Activated CD8-positive, alpha-beta T cell treated with anti-CD3 and anti-CD28 coated beads for 36 hours (primary cell): ENCODE data around the gene LCN1. TPM values are rescaled to one million over a fixed set of nuclear protein-coding genes. Genes with fewer than 3 reads are reported as not detected.

Experiments
- ATAC-seq: fragments of 200-7000 bp; cut with Tn5 transposase; one replicate; pipeline ENCODE4 v1.10.0; 2021; ENCODE audit warnings: mild to moderate bottlenecking, moderate library complexity
- CTCF ChIA-PET: fragments of 350-600 bp; sonication (Branson Sonifier 250); formaldehyde crosslinking; loops from one replicate; lab custom pipeline; 2021; ENCODE audit warnings: antibody characterized with exemption; lab: Charles Lee
- POLR2A ChIA-PET: fragments of 350-600 bp; sonication (Branson Sonifier 250); formaldehyde crosslinking; loops from one replicate; lab custom pipeline; 2021; ENCODE audit warnings: antibody characterized with exemption; lab: Charles Lee
- DNase-seq: peaks from one replicate; pipeline ENCODE4 v3.0.0-alpha.2; 2020
- H3K27ac Mint-ChIP-seq: one replicate; pipeline ENCODE4 v1.8.0; 2021; ENCODE audit warnings: mild to moderate bottlenecking, mixed read lengths
- H3K27me3 Mint-ChIP-seq: one replicate; pipeline ENCODE4 v1.8.0; 2021; ENCODE audit warnings: mixed read lengths
- H3K36me3 Mint-ChIP-seq: one replicate; pipeline ENCODE4 v1.8.0; 2021; ENCODE audit warnings: low read depth, mixed read lengths
- H3K4me1 Mint-ChIP-seq: one replicate; pipeline ENCODE4 v1.8.0; 2021; ENCODE audit warnings: low read depth, mixed read lengths
- H3K4me3 Mint-ChIP-seq: one replicate; pipeline ENCODE4 v1.8.0; 2021; ENCODE audit warnings: mild to moderate bottlenecking, moderate library complexity, mixed read lengths
- H3K9me3 Mint-ChIP-seq: one replicate; pipeline ENCODE4 v1.8.0; 2021; ENCODE audit warnings: mixed read lengths
- CTCF ChIP-seq: fragments of 200-600 bp; IDR thresholded peaks from one replicate; pipeline ENCODE4 v1.8.0; 2022; ENCODE audit warnings: antibody characterized with exemption, mild to moderate bottlenecking
- intact Hi-C: fragments of 100-400 bp; cut with micrococcal nuclease; formaldehyde crosslinking; loops from one replicate; pipeline ENCODE4 v1.10.0; 2022
- total RNA-seq, 2 experiments: library from RNA; stranded (reverse); gene quantifications; one replicate each; pipeline ENCODE4 v1.2.3, GENCODE V29; 2021

The LCN1 gene
- total RNA-seq, 2 experiments from 2014 or later: not detected

GRCh38 chr9:135502873-135503321 lies 18.3 kb upstream of the LCN1 start:
- intact Hi-C loops: no loop called here
- Mint-ChIP-seq H3K9me3 (no peaks in the 10 kb centered on the region), H3K27me3 (no peaks in the 10 kb centered on the region), H3K4me1 (peaks cover 13% of the 10 kb centered on the region), H3K27ac (no peak overlapping the region), H3K4me3 (peak overlapping the region; percentile 85), H3K36me3 (peaks cover 37% of the 10 kb centered on the region)
- ATAC-seq (no peak), DNase-seq (no peak)
- no peak for TF ChIP-seq CTCF
- ChIA-PET CTCF (no interaction called here), POLR2A (no interaction called here)

GRCh38 chr9:135503371-135504261 lies 17.6 kb upstream of the LCN1 start:
- DNase-seq: no peak
- ChIA-PET POLR2A (interaction anchor here (1.2 to 1.6 kb wide), 2 partner anchors 10 to 11 kb away, joined by 6 to 7 read pairs; no protein-coding TSS in a partner anchor), CTCF (interaction anchor here (2.2 kb wide), 1 partner anchor 10 kb away, joined by 11 read pairs; no protein-coding TSS in a partner anchor)
- Mint-ChIP-seq H3K27me3 (no peaks in the 10 kb centered on the region), H3K4me1 (peaks cover 13% of the 10 kb centered on the region), H3K9me3 (peaks cover under 1% of the 10 kb centered on the region), H3K36me3 (peaks cover 37% of the 10 kb centered on the region), H3K4me3 (peak overlapping the region; percentile 85), H3K27ac (no peak overlapping the region)
- TF ChIP-seq CTCF: no peak
- no peak for ATAC-seq
- intact Hi-C loops: no loop called here

- intact Hi-C loops: no loop called here
- H3K36me3 Mint-ChIP-seq: peaks cover 37% of the 10 kb centered on the region
- POLR2A ChIA-PET: interaction anchor here (0.8 to 1.6 kb wide), 3 partner anchors 9 to 13 kb away, joined by 4 to 7 read pairs (median 6); no protein-coding TSS in a partner anchor
- CTCF ChIA-PET: interaction anchor here (0.9 to 2.2 kb wide), 4 partner anchors 10 to 18 kb away, joined by 3 to 11 read pairs (median 4); no protein-coding TSS in a partner anchor
- peaks cover 13% of the 10 kb centered on the region for H3K4me1 Mint-ChIP-seq
- peaks cover 8% of the 10 kb centered on the region for H3K9me3 Mint-ChIP-seq
- ATAC-seq (peak; percentile 26), DNase-seq (peak; percentile 73)
- H3K4me3 Mint-ChIP-seq: no peak overlapping the region
- peak; percentile 65 for TF ChIP-seq CTCF
- peaks cover under 1% of the 10 kb centered on the region for H3K27me3 Mint-ChIP-seq
- no peak overlapping the region for H3K27ac Mint-ChIP-seq
Observed at GRCh38 chr9:135504262-135505243, 16.7 kb upstream of the LCN1 start.

- ChIA-PET CTCF (interaction anchor here (1.1 to 2.2 kb wide), 3 partner anchors 9 to 12 kb away, joined by 3 to 11 read pairs (median 6); no protein-coding TSS in a partner anchor), POLR2A (interaction anchor here (0.8 to 1.6 kb wide), 2 partner anchors 12 to 13 kb away, joined by 4 to 6 read pairs; no protein-coding TSS in a partner anchor)
- H3K4me3 Mint-ChIP-seq: no peak overlapping the region
- H3K27me3 Mint-ChIP-seq: peaks cover 1% of the 10 kb centered on the region
- TF ChIP-seq CTCF: no peak
- H3K27ac Mint-ChIP-seq: no peak overlapping the region
- DNase-seq (no peak), ATAC-seq (no peak)
- H3K36me3 Mint-ChIP-seq: peaks cover 37% of the 10 kb centered on the region
- intact Hi-C loops: no loop called here
- peaks cover 9% of the 10 kb centered on the region for H3K9me3 Mint-ChIP-seq
- peaks cover 13% of the 10 kb centered on the region for H3K4me1 Mint-ChIP-seq
Observed at GRCh38 chr9:135505406-135506187, 15.6 kb upstream of the LCN1 start.
